Measurements from ENCODE around the gene RANBP10.

GRCh38 chr16:67726106-67727034 is 80.0 kb downstream of the RANBP10 start:
- TF ChIP-seq CTCF (IDR thresholded peaks at IDR 0.05) (peak in 1 of 3 donors; percentile 47), POLR2A (IDR thresholded peaks at IDR 0.05) (no peak)
